ENCODE measurements around the gene PPP3CA.

GRCh38 chr4:101321481-101322042 lies 25.8 kb downstream of the PPP3CA start:
- TF ChIP-seq CTCF (IDR thresholded peaks at IDR 0.05) (no peak), POLR2A (IDR thresholded peaks at IDR 0.05) (no peak)
